Measurements from ENCODE around the gene MBD1.

The MBD1 gene

DNA sequence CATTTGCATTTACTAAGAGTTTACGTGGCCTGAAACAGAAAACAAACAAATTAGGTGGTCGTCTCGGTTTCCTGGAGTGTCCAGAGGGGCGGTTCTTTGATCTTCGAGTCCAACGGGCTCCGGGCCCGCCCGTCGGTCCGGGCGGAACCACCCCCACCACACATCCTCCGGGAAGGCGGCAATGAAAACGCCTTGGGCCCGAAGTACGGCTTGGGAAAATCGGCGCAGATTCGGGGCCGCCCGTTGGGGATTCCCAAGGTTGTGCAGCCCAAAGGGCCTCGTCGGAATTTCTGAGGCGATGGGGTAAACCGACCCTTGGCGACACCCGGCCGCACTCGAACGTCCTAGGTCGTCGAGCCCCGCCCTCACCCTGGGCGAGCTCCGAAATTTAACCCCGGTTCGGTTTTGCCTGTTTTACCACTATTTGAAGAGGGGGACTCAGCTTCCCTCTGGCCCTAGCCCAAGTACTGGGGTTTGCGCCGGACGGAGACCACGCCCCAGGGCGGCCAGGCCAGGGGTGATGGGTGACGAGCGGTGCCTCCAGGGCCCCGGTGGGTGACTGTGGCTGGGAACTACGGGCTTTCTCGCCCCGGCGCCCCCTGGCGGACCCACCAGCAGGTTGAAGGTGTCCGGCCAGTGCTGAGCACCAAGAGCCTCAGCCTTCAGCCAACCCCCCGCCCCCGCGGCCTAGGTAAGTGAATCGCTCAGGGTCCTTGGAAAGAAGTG lies 13.1 kb downstream of the MBD1 start:
- H3K9me3 ChIP-seq (ENCODE audit: insufficient read depth, low read length) = no peaks in the 10 kb centered on the region
- peak overlapping the region; percentile 59 for H3K4me2 ChIP-seq (ENCODE audit: low read depth, low read length, poor library complexity, severe bottlenecking)
- no peaks in the 10 kb centered on the region for H3K27me3 ChIP-seq (ENCODE audit: low read length)
- H4K20me1 ChIP-seq (ENCODE audit: low read depth, low read length) = no peaks in the 10 kb centered on the region
- H3K36me3 ChIP-seq (ENCODE audit: low read length) = peaks cover 10% of the 10 kb centered on the region; the same call in 1 of the 2 replicates
- TF ChIP-seq, protein P1, sequence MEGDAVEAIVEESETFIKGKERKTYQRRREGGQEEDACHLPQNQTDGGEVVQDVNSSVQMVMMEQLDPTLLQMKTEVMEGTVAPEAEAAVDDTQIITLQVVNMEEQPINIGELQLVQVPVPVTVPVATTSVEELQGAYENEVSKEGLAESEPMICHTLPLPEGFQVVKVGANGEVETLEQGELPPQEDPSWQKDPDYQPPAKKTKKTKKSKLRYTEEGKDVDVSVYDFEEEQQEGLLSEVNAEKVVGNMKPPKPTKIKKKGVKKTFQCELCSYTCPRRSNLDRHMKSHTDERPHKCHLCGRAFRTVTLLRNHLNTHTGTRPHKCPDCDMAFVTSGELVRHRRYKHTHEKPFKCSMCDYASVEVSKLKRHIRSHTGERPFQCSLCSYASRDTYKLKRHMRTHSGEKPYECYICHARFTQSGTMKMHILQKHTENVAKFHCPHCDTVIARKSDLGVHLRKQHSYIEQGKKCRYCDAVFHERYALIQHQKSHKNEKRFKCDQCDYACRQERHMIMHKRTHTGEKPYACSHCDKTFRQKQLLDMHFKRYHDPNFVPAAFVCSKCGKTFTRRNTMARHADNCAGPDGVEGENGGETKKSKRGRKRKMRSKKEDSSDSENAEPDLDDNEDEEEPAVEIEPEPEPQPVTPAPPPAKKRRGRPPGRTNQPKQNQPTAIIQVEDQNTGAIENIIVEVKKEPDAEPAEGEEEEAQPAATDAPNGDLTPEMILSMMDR (IDR thresholded peaks at IDR 0.05; ENCODE audit: insufficient read depth, low read length, poor library complexity, severe bottlenecking) = peak; percentile 96
- TF ChIP-seq EZH2phosphoT487 (conservative IDR thresholded peaks at IDR 0.05; ENCODE audit: low read length) = no peak
- H3K9me2 ChIP-seq (replicated peaks; ENCODE audit: insufficient read depth, low read length) = no peaks in the 10 kb centered on the region
- H3K27ac ChIP-seq (ENCODE audit: low read depth, low read length) = peak overlapping the region; percentile 31
- peak overlapping the region; percentile 44 for H2AFZ ChIP-seq (ENCODE audit: low read depth, low read length, severe bottlenecking)
- H3K4me3 ChIP-seq (ENCODE audit: insufficient read depth, low read length, poor library complexity, severe bottlenecking) = peak overlapping the region; percentile 46
- H3K9ac ChIP-seq (ENCODE audit: low read length) = peak overlapping the region; percentile 40
- H3K79me2 ChIP-seq (ENCODE audit: insufficient read depth, low read length) = no peaks in the 10 kb centered on the region
- peaks cover 17% of the 10 kb centered on the region; the same call in 1 of the 2 replicates for H3F3A ChIP-seq (ENCODE audit: insufficient read depth)

DNA sequence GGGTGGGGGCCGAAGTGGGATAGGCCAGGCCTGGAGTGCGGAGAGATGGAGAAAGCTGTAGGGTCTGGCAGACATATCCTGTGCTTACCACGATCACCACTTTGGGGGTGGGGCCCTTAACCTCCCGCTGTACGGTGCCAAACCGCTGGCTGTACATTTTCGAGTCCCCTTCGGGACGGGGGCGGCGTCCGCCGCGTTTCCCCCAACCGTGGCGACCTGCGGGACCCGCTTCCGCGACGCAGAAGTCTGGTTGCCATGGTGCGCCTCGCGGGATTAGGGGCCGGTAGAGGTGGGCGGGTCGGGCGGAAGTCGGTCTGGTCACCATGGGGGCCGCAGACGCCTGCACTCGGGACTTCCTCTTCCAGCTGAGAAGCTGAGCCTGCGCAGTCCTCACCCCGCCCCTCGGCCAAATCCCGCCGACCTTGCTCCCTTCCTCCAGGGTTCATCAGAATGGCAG lies 15.0 kb downstream of the MBD1 start, which contains the start of gene CFAP53:
CFAP53 (minus strand) TSS at position 248 of the 457 bp plus-strand sequence; CDS start at position 157, 91 bp downstream.
- Histone ChIP-seq H3K4me2 (ENCODE audit: low read depth, low read length, poor library complexity, severe bottlenecking) (peak within 1 kb of the TSS; percentile 78), H3K36me3 (ENCODE audit: low read length) (peaks cover 8% of the 10 kb centered on the region; the same call in 1 of the 2 replicates), H2AFZ (ENCODE audit: low read depth, low read length, severe bottlenecking) (peak within 1 kb of the TSS; percentile 81), H3K27ac (ENCODE audit: low read depth, low read length) (peak within 1 kb of the TSS; percentile 31; the same call in 1 of the 2 replicates), H3K9me3 (ENCODE audit: insufficient read depth, low read length) (no peaks in the 10 kb centered on the region), H3K9ac (ENCODE audit: low read length) (peak within 1 kb of the TSS; percentile 47), H4K20me1 (ENCODE audit: low read depth, low read length) (no peaks in the 10 kb centered on the region), H3K4me3 (ENCODE audit: insufficient read depth, low read length, poor library complexity, severe bottlenecking) (peak within 1 kb of the TSS; percentile 61), H3K27me3 (ENCODE audit: low read length) (no peaks in the 10 kb centered on the region), H3F3A (ENCODE audit: insufficient read depth) (peaks cover 17% of the 10 kb centered on the region; the same call in 1 of the 2 replicates), H3K79me2 (ENCODE audit: insufficient read depth, low read length) (no peaks in the 10 kb centered on the region), H3K9me2 (replicated peaks; ENCODE audit: insufficient read depth, low read length) (no peaks in the 10 kb centered on the region)
- no peak for TF ChIP-seq EZH2phosphoT487 (conservative IDR thresholded peaks at IDR 0.05; ENCODE audit: low read length)
- TF ChIP-seq, protein P1 (IDR thresholded peaks at IDR 0.05; ENCODE audit: insufficient read depth, low read length, poor library complexity, severe bottlenecking) = no peak

DNA sequence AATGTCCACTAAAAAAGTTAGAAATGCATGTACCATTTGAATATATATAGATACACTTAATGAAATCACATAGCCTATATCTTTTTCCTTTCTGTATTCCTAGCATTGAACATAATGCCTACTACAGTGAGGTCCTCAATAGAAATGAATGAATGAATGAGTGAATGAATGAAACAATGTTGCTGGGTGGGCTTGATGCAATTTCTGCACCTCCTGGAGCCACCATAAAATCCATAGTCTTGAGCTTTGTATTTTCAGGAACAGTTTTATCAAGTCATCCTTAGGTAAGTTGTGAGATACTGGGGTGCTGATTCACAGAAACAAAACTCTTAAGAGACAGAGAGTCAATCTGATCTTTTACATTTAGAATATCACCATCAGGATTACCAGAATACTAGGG lies 18.3 kb downstream of the MBD1 start:
- Histone ChIP-seq H3K4me3 (ENCODE audit: insufficient read depth, low read length, poor library complexity, severe bottlenecking) (no peak overlapping the region), H3K36me3 (ENCODE audit: low read length) (no peaks in the 10 kb centered on the region), H3K9me2 (replicated peaks; ENCODE audit: insufficient read depth, low read length) (no peaks in the 10 kb centered on the region), H3K4me2 (ENCODE audit: low read depth, low read length, poor library complexity, severe bottlenecking) (no peak overlapping the region), H3K27ac (ENCODE audit: low read depth, low read length) (no peak overlapping the region), H4K20me1 (ENCODE audit: low read depth, low read length) (no peaks in the 10 kb centered on the region), H3K9me3 (ENCODE audit: insufficient read depth, low read length) (no peaks in the 10 kb centered on the region), H3K9ac (ENCODE audit: low read length) (no peak overlapping the region), H3F3A (ENCODE audit: insufficient read depth) (peaks cover 11% of the 10 kb centered on the region; the same call in 1 of the 2 replicates), H2AFZ (ENCODE audit: low read depth, low read length, severe bottlenecking) (no peak overlapping the region), H3K79me2 (ENCODE audit: insufficient read depth, low read length) (no peaks in the 10 kb centered on the region), H3K27me3 (ENCODE audit: low read length) (no peaks in the 10 kb centered on the region)
- TF ChIP-seq, protein P1 (IDR thresholded peaks at IDR 0.05; ENCODE audit: insufficient read depth, low read length, poor library complexity, severe bottlenecking) = no peak
- no peak for TF ChIP-seq EZH2phosphoT487 (conservative IDR thresholded peaks at IDR 0.05; ENCODE audit: low read length)
